GM12864 (cell line): ENCODE measurements around the gene PPA2.
A peak's percentile ranks its signal among the peaks of the same experiment; 100 is the strongest.

Experiments
- DNase-seq: peaks from one replicate; pipeline ENCODE4 v3.0.0-alpha.2; 2011; ENCODE audit warnings: low read depth
- H3K4me3 ChIP-seq: 2 replicates; pipeline ENCODE4 v1.5.1; 2011; ENCODE audit warnings: mild to moderate bottlenecking, low read depth, low read length, control low read depth
- TF ChIP-seq, protein P1 (sequence below): IDR thresholded peaks from 2 replicates; pipeline ENCODE4 v1.5.1; 2011; ENCODE audit warnings: low read depth, mild to moderate bottlenecking, moderate library complexity, low read length, control low read depth, inconsistent platforms; ENCODE audit errors: missing control alignments

The PPA2 gene

DNA sequence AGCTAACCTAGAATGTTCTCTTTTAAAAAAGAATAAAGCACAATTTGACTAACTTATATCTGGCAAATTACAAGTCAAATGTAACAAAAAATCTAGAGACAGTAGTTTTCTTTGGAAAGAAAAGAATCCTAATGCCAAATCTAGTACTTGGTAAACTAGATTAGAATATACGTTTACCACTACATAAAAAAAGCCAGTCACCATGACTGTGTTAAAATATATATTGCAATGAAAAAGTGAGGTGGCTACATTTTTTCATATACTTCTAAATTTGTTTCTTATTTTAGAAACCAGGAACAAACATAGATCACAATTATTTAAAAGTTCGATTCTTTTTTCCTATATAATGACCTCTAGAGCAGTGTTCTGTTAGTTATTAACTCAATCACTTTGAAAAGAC, 29.6 kb upstream of the PPA2 start:
- TF ChIP-seq, protein P1, sequence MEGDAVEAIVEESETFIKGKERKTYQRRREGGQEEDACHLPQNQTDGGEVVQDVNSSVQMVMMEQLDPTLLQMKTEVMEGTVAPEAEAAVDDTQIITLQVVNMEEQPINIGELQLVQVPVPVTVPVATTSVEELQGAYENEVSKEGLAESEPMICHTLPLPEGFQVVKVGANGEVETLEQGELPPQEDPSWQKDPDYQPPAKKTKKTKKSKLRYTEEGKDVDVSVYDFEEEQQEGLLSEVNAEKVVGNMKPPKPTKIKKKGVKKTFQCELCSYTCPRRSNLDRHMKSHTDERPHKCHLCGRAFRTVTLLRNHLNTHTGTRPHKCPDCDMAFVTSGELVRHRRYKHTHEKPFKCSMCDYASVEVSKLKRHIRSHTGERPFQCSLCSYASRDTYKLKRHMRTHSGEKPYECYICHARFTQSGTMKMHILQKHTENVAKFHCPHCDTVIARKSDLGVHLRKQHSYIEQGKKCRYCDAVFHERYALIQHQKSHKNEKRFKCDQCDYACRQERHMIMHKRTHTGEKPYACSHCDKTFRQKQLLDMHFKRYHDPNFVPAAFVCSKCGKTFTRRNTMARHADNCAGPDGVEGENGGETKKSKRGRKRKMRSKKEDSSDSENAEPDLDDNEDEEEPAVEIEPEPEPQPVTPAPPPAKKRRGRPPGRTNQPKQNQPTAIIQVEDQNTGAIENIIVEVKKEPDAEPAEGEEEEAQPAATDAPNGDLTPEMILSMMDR = no peak

GRCh38 chr4:105496899-105497298, 23.0 kb upstream of the PPA2 start:
- no peak overlapping the region for H3K4me3 ChIP-seq
- no peak for DNase-seq
- TF ChIP-seq, protein P1 = peak; percentile 36

More for the DNA sequence above, 29.6 kb upstream of the PPA2 start:
- H3K4me3 ChIP-seq = no peak overlapping the region
- no peak for DNase-seq

DNA sequence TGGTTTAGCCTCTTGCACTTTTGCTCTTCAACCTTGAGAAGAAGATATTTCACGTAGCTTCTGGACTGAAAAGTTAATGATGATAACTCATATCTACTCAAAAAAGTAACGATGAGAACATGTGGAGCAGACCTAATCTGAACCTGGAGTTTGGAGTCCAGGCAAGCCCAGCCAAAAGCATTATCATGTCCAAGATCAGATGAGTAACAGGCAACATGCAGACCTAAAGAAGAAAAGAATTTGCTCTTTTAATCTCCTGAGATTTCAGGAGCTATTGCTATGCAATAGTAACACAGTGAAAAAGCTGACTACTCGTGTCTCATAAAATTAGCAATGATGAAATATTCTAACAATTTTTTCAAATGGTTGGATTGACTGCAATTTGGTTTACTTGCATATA, 21.8 kb upstream of the PPA2 start:
- H3K4me3 ChIP-seq = no peak overlapping the region
- DNase-seq = no peak
- TF ChIP-seq, protein P1 = no peak

- TF ChIP-seq, protein P1 = no peak
- H3K4me3 ChIP-seq = no peak overlapping the region
- no peak for DNase-seq
These were observed 16.7 kb upstream of the PPA2 start for GRCh38 chr4:105490523-105490922.

DNA sequence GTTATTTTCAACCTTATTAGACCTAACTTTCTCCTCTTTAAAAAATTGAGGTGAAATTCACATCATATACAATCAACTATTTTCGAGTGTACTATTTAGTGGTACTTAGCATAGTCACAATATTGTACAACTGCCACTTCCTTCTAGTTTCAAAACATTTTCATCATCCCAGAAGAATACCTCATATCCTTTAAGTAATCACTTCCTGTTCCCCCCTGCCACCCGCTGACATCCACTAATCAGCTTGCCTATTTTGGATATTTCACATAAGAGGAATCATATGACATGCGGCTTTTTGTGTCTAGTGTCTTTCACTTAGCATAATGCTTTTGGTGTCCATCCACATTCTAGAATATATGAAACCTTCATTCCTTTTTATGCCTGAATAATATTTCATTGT, 10.0 kb upstream of the PPA2 start:
- TF ChIP-seq, protein P1 = no peak
- DNase-seq = no peak
- H3K4me3 ChIP-seq = no peak overlapping the region

DNA sequence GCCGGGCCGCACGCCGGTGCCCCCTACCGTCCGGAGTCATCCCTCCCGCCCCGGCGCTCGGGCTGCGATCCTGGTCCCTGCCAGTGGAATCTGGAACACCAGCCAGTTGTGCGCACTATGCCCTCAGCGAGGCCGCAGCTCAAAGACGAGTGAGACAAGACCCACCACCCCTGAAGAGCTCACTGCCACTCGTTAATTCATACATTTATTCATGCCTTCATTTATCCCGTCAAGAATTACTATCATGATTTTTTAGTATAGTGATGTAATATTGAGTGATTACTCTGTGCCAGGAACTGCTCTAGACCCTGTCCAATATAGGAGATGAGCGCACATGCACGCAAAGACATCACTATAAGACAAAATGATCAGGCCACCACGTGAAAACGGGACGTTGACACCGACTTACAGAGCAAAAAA, 247 bp upstream of the PPA2 start:
- TF ChIP-seq, protein P1 = peak; percentile 85
- DNase-seq = no peak
- peak overlapping the region; percentile 72 for H3K4me3 ChIP-seq

GRCh38 chr4:105472871-105473323, 965 bp downstream of the PPA2 start:
- no peak for DNase-seq
- TF ChIP-seq, protein P1 = no peak

More at GRCh38 chr4:105472871-105473323, 965 bp downstream of the PPA2 start:
- peak overlapping the region; percentile 72 for H3K4me3 ChIP-seq
